GM19023 (cell line): ENCODE measurements around the gene WDR93.
A peak's percentile ranks its signal among the peaks of the same experiment; 100 is the strongest.
"Not testable (repeated sequence)": the region's sequence is repeated elsewhere in the genome, so short reads cannot be mapped to it uniquely, and the experiment has no call there.

Experiments used
- ATAC-seq: cut with Tn5 transposase; IDR thresholded peaks from one replicate; pipeline ENCODE4 v1.9.1; 2021; ENCODE audit warnings: mild to moderate bottlenecking, moderate library complexity; ENCODE audit not compliant: unreplicated experiment

Gene WDR93

GRCh38 chr15:89681146-89681545 is 9.5 kb upstream of the WDR93 start:
- ATAC-seq = no peak

- no peak for ATAC-seq
Observed at GRCh38 chr15:89685995-89686394, 4.6 kb upstream of the WDR93 start.

- ATAC-seq = no peak
Observed at GRCh38 chr15:89686522-89686921, 4.1 kb upstream of the WDR93 start.

- ATAC-seq = not testable (repeated sequence)
Observed at GRCh38 chr15:89689930-89690275, 708 bp upstream of the WDR93 start.

GRCh38 chr15:89693091-89693490 is 2.5 kb downstream of the WDR93 start:
- no peak for ATAC-seq

- no peak for ATAC-seq
Observed at GRCh38 chr15:89693696-89694095, 3.1 kb downstream of the WDR93 start.

GRCh38 chr15:89695198-89695597 is 4.6 kb downstream of the WDR93 start:
- no peak for ATAC-seq

GRCh38 chr15:89704411-89704810 is 13.8 kb downstream of the WDR93 start:
- no peak for ATAC-seq

- ATAC-seq = no peak
Observed at GRCh38 chr15:89707577-89707976, 17.0 kb downstream of the WDR93 start.

GRCh38 chr15:89714775-89715174 is 24.2 kb downstream of the WDR93 start:
- ATAC-seq = no peak

GRCh38 chr15:89723031-89723430 is 32.4 kb downstream of the WDR93 start:
- ATAC-seq = no peak

GRCh38 chr15:89724621-89725020 is 34.0 kb downstream of the WDR93 start:
- ATAC-seq = no peak

- no peak for ATAC-seq
Observed at GRCh38 chr15:89725064-89725463, 34.5 kb downstream of the WDR93 start.

- no peak for ATAC-seq
Observed at GRCh38 chr15:89728254-89728653, 37.6 kb downstream of the WDR93 start.

GRCh38 chr15:89731275-89731674 is 40.7 kb downstream of the WDR93 start:
- no peak for ATAC-seq

- no peak for ATAC-seq
Observed at GRCh38 chr15:89732451-89733172, 42.0 kb downstream of the WDR93 start.

GRCh38 chr15:89735773-89736172 is 45.2 kb downstream of the WDR93 start:
- no peak for ATAC-seq

- ATAC-seq = peak; percentile 79
Observed at GRCh38 chr15:89740137-89740536, 49.5 kb downstream of the WDR93 start.

GRCh38 chr15:89743011-89743410 is 52.4 kb downstream of the WDR93 start:
- ATAC-seq = no peak

- ATAC-seq = no peak
Observed at GRCh38 chr15:89743594-89743993, 53.0 kb downstream of the WDR93 start.

GRCh38 chr15:89745131-89745530 is 54.5 kb downstream of the WDR93 start:
- ATAC-seq = no peak

GRCh38 chr15:89745768-89746167 is 55.2 kb downstream of the WDR93 start:
- no peak for ATAC-seq

- ATAC-seq = no peak
Observed at GRCh38 chr15:89746386-89746780, 55.8 kb downstream of the WDR93 start.
